NCI-H128 (cell line): ENCODE measurements around the gene RPN1.
A peak's percentile ranks its signal among the peaks of the same experiment; 100 is the strongest.
"Not testable (repeated sequence)": the region's sequence is repeated elsewhere in the genome, so short reads cannot be mapped to it uniquely, and the experiment has no call there.

Experiments used
- DNase-seq: peaks from one replicate; lab custom pipeline; 2025; ENCODE audit not compliant: unreplicated experiment; lab: John Stamatoyannopoulos, UW

The RPN1 gene

GRCh38 chr3:128653383-128653992 is 2.9 kb upstream of the RPN1 start:
- DNase-seq = not testable (repeated sequence)

DNA sequence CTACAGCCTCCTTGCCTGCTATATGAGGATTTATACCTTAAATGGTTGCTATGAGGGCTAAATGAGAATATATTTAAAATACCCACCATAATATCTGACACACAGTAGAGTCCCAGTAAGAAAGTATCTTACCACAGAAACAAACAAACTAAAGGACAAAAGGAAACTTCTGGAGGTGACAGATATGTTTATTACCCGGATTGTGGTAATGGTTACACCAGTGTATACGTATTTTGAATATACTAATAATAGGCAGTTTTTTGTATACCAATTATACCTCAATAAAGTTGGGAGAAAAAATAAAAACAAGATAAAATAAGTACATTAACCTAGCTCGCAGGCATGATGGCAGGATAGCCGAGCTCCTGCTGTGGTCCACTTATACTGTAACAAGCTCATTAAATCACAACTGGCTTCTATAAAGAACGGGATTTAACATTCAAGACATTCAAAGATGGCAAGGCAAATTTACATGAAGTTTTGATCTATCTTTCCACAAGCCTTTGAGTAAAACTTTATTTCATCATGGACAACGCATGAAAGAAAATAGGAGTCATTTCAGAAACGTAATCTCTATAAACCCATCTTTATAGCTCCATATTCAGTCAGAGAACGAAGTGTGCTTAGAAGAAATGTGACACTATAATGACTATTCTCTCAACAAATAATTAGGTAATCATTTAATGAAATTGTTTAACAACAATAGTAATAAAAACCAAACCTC is 1.5 kb downstream of the RPN1 start:
- no peak for DNase-seq

GRCh38 chr3:128648402-128648801 is 2.2 kb downstream of the RPN1 start:
- DNase-seq = no peak

DNA sequence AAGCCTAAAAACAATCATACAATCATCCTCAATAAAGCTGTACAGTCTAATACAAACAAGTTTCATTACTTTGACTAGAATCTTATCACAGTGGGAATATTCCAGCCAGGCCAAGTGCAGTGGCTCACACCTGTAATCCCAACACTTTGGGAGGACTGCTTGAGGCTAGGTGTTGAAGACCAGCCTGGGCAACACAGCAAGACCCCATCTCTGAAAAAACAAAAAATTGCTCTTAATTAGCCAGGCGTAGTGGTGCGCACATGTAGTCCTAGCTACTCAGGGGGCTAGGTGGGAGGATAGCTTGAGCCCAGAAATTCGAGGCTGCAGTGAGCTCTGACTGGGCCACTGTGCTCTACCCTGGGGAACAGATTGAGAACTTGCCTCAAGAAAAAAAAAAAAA is 3.3 kb downstream of the RPN1 start:
- DNase-seq = no peak

DNA sequence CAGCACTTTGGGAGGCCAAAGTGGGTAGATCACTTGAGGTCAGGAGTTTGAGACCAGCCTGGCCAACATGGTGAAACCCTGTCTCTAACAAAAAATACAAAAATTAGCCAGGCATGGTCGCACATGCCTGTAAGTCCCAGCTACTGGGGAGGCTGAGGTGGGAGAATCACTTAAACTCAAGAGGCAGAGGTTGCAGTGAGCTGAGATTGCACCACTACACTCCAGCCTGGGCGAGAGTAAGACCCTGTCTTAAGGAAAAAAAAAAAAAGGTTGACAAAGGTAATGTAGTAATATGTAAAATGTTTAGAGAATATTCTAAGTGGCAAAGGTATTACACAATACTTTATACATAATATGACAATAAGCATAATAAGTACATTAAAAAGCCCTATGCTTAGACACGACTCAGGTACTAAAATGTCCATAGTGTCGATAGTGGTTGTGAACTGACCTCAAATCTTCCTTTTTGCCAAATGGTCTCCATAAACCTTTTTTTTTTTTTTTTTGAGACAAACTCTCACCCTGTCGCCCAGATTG is 16.5 kb downstream of the RPN1 start:
- DNase-seq = no peak

DNA sequence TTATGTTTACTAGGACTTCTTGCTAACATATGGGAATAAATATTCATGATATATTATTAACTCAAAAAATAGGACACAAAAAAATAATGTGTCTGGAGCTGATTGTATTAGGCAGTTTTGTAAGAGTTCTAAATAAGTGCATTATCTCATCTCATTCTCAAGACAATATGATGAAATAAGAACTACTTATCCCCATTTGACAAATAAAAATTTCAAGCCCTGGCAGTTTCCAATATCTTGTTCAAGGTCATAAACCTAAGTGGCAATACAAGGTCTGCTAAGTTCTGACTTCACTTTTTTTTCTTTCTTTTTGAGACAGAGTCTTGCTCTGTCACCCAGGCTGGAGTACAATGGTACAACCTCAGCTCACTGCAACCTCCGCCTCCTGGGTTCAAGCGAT is 18.3 kb downstream of the RPN1 start:
- DNase-seq = no peak

GRCh38 chr3:128629936-128630335 is 20.7 kb downstream of the RPN1 start:
- no peak for DNase-seq

DNA sequence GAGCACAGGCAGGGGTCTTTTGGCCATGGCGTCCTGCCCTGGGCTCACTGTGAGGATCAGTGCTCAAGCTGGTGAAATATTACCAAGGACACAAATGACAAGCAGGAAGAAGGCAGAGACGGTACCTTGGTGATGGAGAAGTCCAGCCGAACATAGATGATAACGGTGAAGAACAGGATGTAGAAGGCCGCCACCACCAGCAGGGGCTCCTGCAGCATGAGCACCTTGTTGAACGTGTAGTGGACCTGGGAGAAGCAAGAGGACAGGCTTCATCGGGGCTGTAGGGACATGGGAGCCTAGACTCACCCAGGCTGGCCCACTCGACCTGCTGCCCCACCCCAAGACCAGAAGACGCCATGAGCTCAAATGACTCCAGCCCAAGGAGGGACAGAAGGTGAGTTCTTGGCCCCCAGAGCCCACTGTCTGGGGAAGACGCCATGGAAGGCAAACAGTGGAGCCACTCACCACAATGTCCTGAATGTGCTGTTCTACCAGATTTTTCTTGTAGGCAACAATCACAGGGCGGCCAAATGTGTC is 25.1 kb downstream of the RPN1 start:
- no peak for DNase-seq

- DNase-seq = no peak
These were observed 26.0 kb downstream of the RPN1 start for GRCh38 chr3:128624526-128625138.

DNA sequence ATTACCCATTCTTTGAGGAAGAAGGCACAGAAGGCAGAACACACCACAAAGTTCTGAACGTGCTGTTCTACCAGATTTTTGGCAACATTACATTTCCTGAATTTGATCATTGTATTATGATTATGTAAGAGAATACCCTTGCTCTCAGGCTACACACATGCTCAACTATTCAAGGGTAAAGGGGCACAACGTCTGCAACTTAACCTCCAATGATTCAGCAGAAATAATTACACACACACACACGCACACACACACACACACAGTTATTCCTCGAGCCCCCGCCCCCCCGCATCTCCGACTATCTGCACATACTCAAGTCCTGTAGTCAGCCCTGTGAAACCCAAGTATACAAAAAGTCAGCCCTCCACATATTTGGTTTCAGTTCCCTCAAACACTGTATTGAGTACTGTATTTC is 26.8 kb downstream of the RPN1 start:
- no peak for DNase-seq

DNA sequence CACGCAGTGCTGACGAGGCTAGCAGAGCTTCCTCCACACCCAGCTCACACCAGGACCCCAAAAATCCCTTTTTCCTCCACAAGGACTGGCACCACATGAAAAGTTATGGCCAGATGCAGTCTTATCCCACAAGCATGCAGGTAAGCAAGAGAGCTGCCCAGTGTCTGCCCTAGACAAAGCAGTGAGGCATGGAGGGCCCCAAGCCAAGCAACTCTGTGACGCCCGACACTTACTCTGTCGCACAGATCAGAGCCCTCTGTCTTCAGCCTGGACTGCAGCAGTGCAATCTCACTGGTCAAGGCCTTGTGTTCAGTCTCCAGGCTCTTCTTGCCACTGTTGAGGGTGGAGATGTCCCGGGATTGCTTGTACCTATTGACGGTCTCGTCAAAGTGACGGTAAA is 28.7 kb downstream of the RPN1 start:
- no peak for DNase-seq

DNA sequence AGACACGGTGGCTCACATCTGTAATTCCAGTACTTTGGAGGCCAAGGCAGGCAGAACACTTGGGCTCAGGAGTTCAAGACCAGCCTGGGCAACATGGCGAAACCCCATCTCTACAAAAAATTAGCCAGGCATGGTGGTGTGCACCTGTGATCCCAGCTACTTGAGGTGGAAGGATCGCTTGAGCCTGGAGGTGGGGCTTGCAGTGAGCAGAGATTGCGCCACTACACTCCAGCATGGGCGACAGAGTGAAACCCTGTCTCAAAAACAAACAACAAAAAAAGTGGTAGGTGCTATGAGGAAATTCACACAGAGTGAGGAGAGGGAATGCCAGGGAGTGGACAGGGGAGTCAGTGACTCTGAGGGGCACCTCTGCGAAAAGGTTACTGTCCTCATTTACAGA is 29.4 kb downstream of the RPN1 start:
- DNase-seq = no peak

GRCh38 chr3:128620268-128620691 is 30.3 kb downstream of the RPN1 start:
- no peak for DNase-seq

GRCh38 chr3:128619146-128619890 is 31.3 kb downstream of the RPN1 start:
- no peak for DNase-seq

- no peak for DNase-seq
These were observed 32.3 kb downstream of the RPN1 start for GRCh38 chr3:128618398-128618726.

GRCh38 chr3:128617557-128618397 is 32.8 kb downstream of the RPN1 start:
- DNase-seq = peak; percentile 98

GRCh38 chr3:128617270-128617556 is 33.4 kb downstream of the RPN1 start:
- no peak for DNase-seq

- DNase-seq = no peak
These were observed 33.9 kb downstream of the RPN1 start for GRCh38 chr3:128616516-128617269.

- no peak for DNase-seq
These were observed 36.5 kb downstream of the RPN1 start for GRCh38 chr3:128614076-128614475.
